OCI-LY1 (cell line): ENCODE results near the gene NOL3.

Source experiments
- H2AFZ ChIP-seq: fragments of 200-600 bp; sonication (generic), shearing (Covaris generic); 2 replicates; pipeline ENCODE4 v1.6.0; 2014; ENCODE audit warnings: antibody characterized with exemption, mild to moderate bottlenecking, low read length
- H3F3A ChIP-seq: fragments of 200-600 bp; sonication (generic), shearing (Covaris generic); 2 replicates; pipeline ENCODE4 v1.6.0; 2014; ENCODE audit warnings: mild to moderate bottlenecking, antibody characterized with exemption, low read length, moderate library complexity; ENCODE audit not compliant: insufficient read depth
- H3K27ac ChIP-seq: fragments of 200-600 bp; sonication (generic); 2 replicates; pipeline ENCODE4 v1.5.1; 2014; ENCODE audit warnings: low read length, mixed run types, mild to moderate bottlenecking, low read depth; ENCODE audit not compliant: poor library complexity, severe bottlenecking
- H3K27me3 ChIP-seq: fragments of 200-600 bp; sonication (generic); 2 replicates; pipeline ENCODE4 v1.6.0; 2014; ENCODE audit warnings: antibody characterized with exemption, mild to moderate bottlenecking, low read length, moderate library complexity; ENCODE audit not compliant: insufficient read depth
- H3K36me3 ChIP-seq: fragments of 200-600 bp; sonication (generic); 2 replicates; pipeline ENCODE4 v1.6.1; 2014; ENCODE audit warnings: mild to moderate bottlenecking, antibody characterized with exemption, low read length, moderate library complexity, mixed read lengths; ENCODE audit not compliant: insufficient read depth
- H3K4me1 ChIP-seq: fragments of 200-600 bp; sonication (generic); 2 replicates; pipeline ENCODE4 v1.5.1; 2014; ENCODE audit warnings: mild to moderate bottlenecking, low read length, moderate library complexity; ENCODE audit not compliant: insufficient read depth, severe bottlenecking
- H3K4me2 ChIP-seq: fragments of 200-600 bp; sonication (generic), shearing (Covaris generic); 2 replicates; pipeline ENCODE4 v1.6.1; 2014; ENCODE audit warnings: low read length
- H3K4me3 ChIP-seq: fragments of 200-600 bp; sonication (generic); 2 replicates; pipeline ENCODE4 v1.5.1; 2014; ENCODE audit warnings: low read length, low read depth, mild to moderate bottlenecking, mixed read lengths; ENCODE audit not compliant: poor library complexity, severe bottlenecking
- H3K79me2 ChIP-seq: fragments of 200-600 bp; shearing (Covaris generic); 2 replicates; pipeline ENCODE4 v1.6.1; 2016; ENCODE audit warnings: mixed run types, low read length, mixed read lengths; ENCODE audit not compliant: insufficient read depth
- H3K9ac ChIP-seq: fragments of 200-600 bp; sonication (generic), shearing (Covaris generic); 2 replicates; pipeline ENCODE4 v1.6.1; 2014; ENCODE audit warnings: mild to moderate bottlenecking, low read length, mixed read lengths
- H3K9me2 ChIP-seq: fragments of 200-600 bp; sonication (generic), shearing (Covaris generic); 2 replicates; pipeline ENCODE4 v1.6.1; 2014; ENCODE audit warnings: low read depth, mild to moderate bottlenecking, low read length, mixed read lengths
- H3K9me3 ChIP-seq: fragments of 200-600 bp; shearing (Covaris generic); 2 replicates; pipeline ENCODE4 v1.6.1; 2014; ENCODE audit warnings: low read length, mixed read lengths
- H4K20me1 ChIP-seq: fragments of 200-600 bp; sonication (generic), shearing (Covaris generic); 2 replicates; pipeline ENCODE4 v1.6.0; 2016; ENCODE audit warnings: mild to moderate bottlenecking, low read length; ENCODE audit not compliant: insufficient read depth
- EZH2 ChIP-seq: fragments of 200-600 bp; sonication (generic), shearing (Covaris generic); IDR thresholded peaks from 2 replicates; pipeline ENCODE4 v1.8.0; 2017; ENCODE audit warnings: borderline replicate concordance, mixed run types, mild to moderate bottlenecking, antibody characterized with exemption, low read length, moderate library complexity, mixed read lengths
- TF ChIP-seq, protein P1 (sequence below): fragments of 200-600 bp; sonication (generic), shearing (Covaris generic); IDR thresholded peaks from 2 replicates; pipeline ENCODE4 v1.5.1; 2017; ENCODE audit warnings: mild to moderate bottlenecking, antibody characterized with exemption, low read length, moderate library complexity, mixed read lengths

The NOL3 gene

DNA sequence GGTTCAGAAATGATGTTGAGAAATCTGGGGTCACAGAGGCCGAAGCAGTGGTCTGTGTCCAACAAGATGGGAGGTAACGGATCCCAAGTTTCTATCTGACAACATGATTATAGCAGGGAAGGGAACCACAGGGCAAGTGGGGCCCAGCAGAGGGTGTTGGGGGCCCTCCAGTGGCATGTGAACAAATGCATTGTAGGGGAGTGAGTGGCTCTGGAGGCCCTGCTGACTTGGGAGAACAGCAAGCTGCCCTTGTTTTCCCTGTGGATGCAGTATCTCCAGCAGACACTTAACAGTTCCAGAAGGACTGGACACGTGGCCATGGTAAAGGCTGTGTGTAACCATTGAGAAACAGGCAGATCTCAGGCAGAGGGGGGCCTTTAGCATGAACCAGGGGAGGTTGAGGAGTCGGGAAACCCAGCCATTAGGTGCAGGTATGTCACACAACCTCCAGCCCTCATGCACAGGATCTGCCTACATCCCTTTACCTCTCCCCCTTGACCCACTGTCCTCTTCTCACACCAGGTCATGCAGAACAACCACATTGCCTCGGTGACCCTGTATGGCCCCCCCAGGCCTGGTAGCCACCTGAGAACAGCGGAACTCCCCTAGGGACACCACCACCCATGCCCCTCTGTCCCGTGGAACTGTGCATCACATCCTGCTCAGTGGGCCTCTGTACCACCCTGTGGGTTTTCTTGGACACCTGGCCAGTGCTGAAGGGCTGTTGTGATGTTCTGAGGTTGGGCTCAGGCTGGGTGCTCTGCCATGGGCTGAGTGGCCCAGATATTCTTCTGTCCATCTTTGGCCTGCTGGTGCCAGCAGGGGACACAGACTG is 23.6 kb upstream of the NOL3 start:
- H3K4me3 ChIP-seq: no peak overlapping the region
- no peaks in the 10 kb centered on the region for H3K9me3 ChIP-seq
- peaks cover 64% of the 10 kb centered on the region for H3K36me3 ChIP-seq
- H3F3A ChIP-seq: no peaks in the 10 kb centered on the region
- H2AFZ ChIP-seq: no peak overlapping the region
- H3K9ac ChIP-seq: no peak overlapping the region
- H3K79me2 ChIP-seq: no peaks in the 10 kb centered on the region
- no peak overlapping the region for H3K27ac ChIP-seq
- no peak for TF ChIP-seq EZH2
- TF ChIP-seq, protein P1, sequence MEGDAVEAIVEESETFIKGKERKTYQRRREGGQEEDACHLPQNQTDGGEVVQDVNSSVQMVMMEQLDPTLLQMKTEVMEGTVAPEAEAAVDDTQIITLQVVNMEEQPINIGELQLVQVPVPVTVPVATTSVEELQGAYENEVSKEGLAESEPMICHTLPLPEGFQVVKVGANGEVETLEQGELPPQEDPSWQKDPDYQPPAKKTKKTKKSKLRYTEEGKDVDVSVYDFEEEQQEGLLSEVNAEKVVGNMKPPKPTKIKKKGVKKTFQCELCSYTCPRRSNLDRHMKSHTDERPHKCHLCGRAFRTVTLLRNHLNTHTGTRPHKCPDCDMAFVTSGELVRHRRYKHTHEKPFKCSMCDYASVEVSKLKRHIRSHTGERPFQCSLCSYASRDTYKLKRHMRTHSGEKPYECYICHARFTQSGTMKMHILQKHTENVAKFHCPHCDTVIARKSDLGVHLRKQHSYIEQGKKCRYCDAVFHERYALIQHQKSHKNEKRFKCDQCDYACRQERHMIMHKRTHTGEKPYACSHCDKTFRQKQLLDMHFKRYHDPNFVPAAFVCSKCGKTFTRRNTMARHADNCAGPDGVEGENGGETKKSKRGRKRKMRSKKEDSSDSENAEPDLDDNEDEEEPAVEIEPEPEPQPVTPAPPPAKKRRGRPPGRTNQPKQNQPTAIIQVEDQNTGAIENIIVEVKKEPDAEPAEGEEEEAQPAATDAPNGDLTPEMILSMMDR: peak; percentile 5; the same call in 1 of the 2 replicates
- H3K4me1 ChIP-seq: peaks cover 5% of the 10 kb centered on the region
- H3K9me2 ChIP-seq: no peaks in the 10 kb centered on the region
- no peak overlapping the region for H3K4me2 ChIP-seq
- H3K27me3 ChIP-seq: no peaks in the 10 kb centered on the region
- no peaks in the 10 kb centered on the region for H4K20me1 ChIP-seq

DNA sequence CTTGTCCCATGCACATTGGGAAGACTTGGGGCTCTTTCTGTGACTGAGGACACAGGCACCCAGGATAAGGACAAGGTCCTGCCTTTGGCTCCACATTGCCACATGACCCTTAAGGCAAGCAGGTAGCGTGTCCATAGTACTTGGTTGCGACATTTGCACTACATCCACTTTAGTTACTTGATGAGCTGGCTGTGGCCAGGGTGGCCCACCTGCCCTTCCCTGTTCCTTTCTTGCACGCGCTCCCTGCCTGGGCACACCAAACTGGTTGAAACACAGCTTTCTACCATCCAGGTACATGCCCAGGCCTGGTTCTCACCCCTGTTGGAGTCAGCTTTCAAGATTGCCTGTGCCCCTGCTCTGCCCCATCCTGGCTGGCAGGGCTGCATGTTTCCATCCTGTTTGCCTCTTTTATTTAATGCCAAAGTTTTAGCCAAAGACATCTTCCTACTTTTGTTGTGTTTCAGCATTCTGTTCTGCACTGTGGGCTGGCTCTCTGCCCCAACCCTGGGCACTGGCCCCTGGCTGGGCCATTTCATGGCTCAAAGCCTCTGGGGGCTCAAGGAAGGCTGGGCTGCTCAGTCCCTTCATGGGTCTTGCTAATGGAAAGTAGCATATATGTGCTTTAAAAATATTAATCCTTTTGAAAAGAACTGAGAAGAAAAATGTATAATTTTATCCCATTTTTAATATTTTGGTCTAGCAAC is 22.7 kb upstream of the NOL3 start:
- H4K20me1 ChIP-seq: no peaks in the 10 kb centered on the region
- H3K4me2 ChIP-seq: no peak overlapping the region
- TF ChIP-seq EZH2: no peak
- TF ChIP-seq, protein P1: no peak
- H2AFZ ChIP-seq: no peak overlapping the region
- no peaks in the 10 kb centered on the region for H3K27me3 ChIP-seq
- H3F3A ChIP-seq: no peaks in the 10 kb centered on the region
- no peaks in the 10 kb centered on the region for H3K9me2 ChIP-seq
- no peaks in the 10 kb centered on the region for H3K79me2 ChIP-seq
- H3K27ac ChIP-seq: no peak overlapping the region
- peaks cover 5% of the 10 kb centered on the region for H3K4me1 ChIP-seq
- H3K9ac ChIP-seq: no peak overlapping the region
- peaks cover 56% of the 10 kb centered on the region for H3K36me3 ChIP-seq
- no peaks in the 10 kb centered on the region for H3K9me3 ChIP-seq
- H3K4me3 ChIP-seq: no peak overlapping the region

DNA sequence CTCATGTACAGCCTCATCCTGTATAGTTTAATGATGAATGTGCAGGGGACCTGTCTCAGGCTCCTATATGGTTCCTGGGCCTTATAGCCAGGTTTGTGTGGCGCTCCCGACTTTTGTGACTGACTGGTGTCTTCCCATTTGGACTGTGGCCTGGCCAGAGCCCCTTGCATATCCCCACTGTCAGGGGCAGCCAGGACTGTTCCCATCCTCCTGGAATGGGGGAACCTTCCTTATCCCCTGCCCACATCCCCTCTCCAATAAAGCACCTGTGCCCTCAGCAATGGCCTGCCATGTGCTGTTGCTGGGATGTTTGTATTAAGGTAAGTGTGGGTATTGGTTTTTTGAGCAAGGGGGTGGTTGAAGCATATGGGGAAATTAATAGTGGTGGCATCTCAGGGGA is 22.1 kb upstream of the NOL3 start:
- H3K27me3 ChIP-seq: no peaks in the 10 kb centered on the region
- H4K20me1 ChIP-seq: no peaks in the 10 kb centered on the region
- H3K9me3 ChIP-seq: no peaks in the 10 kb centered on the region
- TF ChIP-seq, protein P1: no peak
- TF ChIP-seq EZH2: no peak
- no peak overlapping the region for H3K27ac ChIP-seq
- H2AFZ ChIP-seq: no peak overlapping the region
- H3K9ac ChIP-seq: no peak overlapping the region
- H3K36me3 ChIP-seq: peaks cover 50% of the 10 kb centered on the region
- no peaks in the 10 kb centered on the region for H3K79me2 ChIP-seq
- H3K4me2 ChIP-seq: no peak overlapping the region
- peaks cover 5% of the 10 kb centered on the region for H3K4me1 ChIP-seq
- H3K9me2 ChIP-seq: no peaks in the 10 kb centered on the region
- no peaks in the 10 kb centered on the region for H3F3A ChIP-seq
- no peak overlapping the region for H3K4me3 ChIP-seq
